SW480 (cell line): ENCODE data around the gene FBXL13.
"Not testable (repeated sequence)": the region's sequence is repeated elsewhere in the genome, so short reads cannot be mapped to it uniquely, and the experiment has no call there.

Experiments used
- DNase-seq: peaks from one replicate; pipeline ENCODE4 v3.0.0-alpha.2; 2016; ENCODE audit warnings: low spot score

The FBXL13 gene

GRCh38 chr7:103074519-103075336 is at the start of gene FBXL13, which contains the start of gene ARMC10:
Gene FBXL13 (minus strand): TSS chr7:103074796.
Gene ARMC10 (plus strand): TSS chr7:103075140. CDS start chr7:103075273, 133 bp downstream.
- DNase-seq, result peak; percentile 98

- no peak for DNase-seq
These were observed 48.9 kb upstream of the FBXL13 start for GRCh38 chr7:103123529-103123928.

- DNase-seq, result no peak
These were observed 47.0 kb upstream of the FBXL13 start for GRCh38 chr7:103121641-103122040.

GRCh38 chr7:103120362-103120761 is 45.8 kb upstream of the FBXL13 start:
- no peak for DNase-seq

- DNase-seq, result no peak
These were observed 45.2 kb upstream of the FBXL13 start for GRCh38 chr7:103119791-103120291.

- no peak for DNase-seq
These were observed 42.9 kb upstream of the FBXL13 start for GRCh38 chr7:103117465-103117864.

GRCh38 chr7:103116991-103117390 is 42.4 kb upstream of the FBXL13 start:
- no peak for DNase-seq

GRCh38 chr7:103116511-103116910 is 41.9 kb upstream of the FBXL13 start:
- no peak for DNase-seq

GRCh38 chr7:103115771-103116170 is 41.2 kb upstream of the FBXL13 start:
- no peak for DNase-seq

GRCh38 chr7:103114576-103115008 is 40.0 kb upstream of the FBXL13 start:
- DNase-seq, result no peak

GRCh38 chr7:103113164-103113563 is 38.6 kb upstream of the FBXL13 start:
- DNase-seq, result peak; percentile 76

- DNase-seq, result not testable (repeated sequence)
These were observed 32.1 kb upstream of the FBXL13 start for GRCh38 chr7:103106703-103107070.

GRCh38 chr7:103106005-103106702 is 31.6 kb upstream of the FBXL13 start:
- no peak for DNase-seq

- DNase-seq, result no peak
These were observed 26.9 kb upstream of the FBXL13 start for GRCh38 chr7:103101543-103101942.

GRCh38 chr7:103100348-103100747 is 25.8 kb upstream of the FBXL13 start:
- DNase-seq, result no peak

- no peak for DNase-seq
These were observed 22.4 kb upstream of the FBXL13 start for GRCh38 chr7:103097041-103097440.

- DNase-seq, result not testable (repeated sequence)
These were observed 21.0 kb upstream of the FBXL13 start for GRCh38 chr7:103095558-103095957.

GRCh38 chr7:103094102-103094501 is 19.5 kb upstream of the FBXL13 start:
- DNase-seq, result no peak

- DNase-seq, result no peak
These were observed 18.8 kb upstream of the FBXL13 start for GRCh38 chr7:103093429-103093828.

GRCh38 chr7:103092321-103092720 is 17.7 kb upstream of the FBXL13 start:
- DNase-seq, result not testable (repeated sequence)

GRCh38 chr7:103083210-103083609 is 8.6 kb upstream of the FBXL13 start:
- DNase-seq, result no peak

GRCh38 chr7:103082497-103082896 is 7.9 kb upstream of the FBXL13 start:
- DNase-seq, result no peak

- no peak for DNase-seq
These were observed 6.3 kb upstream of the FBXL13 start for GRCh38 chr7:103080923-103081322.
